ENCODE measurements around the gene GREM1. TPM values are rescaled to one million over a fixed set of nuclear protein-coding genes. Genes with fewer than 3 reads are reported as not detected.
A peak's percentile ranks its signal among the peaks of the same experiment; 100 is the strongest.

The GREM1 gene
- total RNA-seq, 1 experiment from 2014 or later, result not detected

- DNase-seq (ENCODE audit: low spot score), result no peak
These were observed 13.2 kb downstream of the GREM1 start for GRCh38 chr15:32730677-32731654.

DNA sequence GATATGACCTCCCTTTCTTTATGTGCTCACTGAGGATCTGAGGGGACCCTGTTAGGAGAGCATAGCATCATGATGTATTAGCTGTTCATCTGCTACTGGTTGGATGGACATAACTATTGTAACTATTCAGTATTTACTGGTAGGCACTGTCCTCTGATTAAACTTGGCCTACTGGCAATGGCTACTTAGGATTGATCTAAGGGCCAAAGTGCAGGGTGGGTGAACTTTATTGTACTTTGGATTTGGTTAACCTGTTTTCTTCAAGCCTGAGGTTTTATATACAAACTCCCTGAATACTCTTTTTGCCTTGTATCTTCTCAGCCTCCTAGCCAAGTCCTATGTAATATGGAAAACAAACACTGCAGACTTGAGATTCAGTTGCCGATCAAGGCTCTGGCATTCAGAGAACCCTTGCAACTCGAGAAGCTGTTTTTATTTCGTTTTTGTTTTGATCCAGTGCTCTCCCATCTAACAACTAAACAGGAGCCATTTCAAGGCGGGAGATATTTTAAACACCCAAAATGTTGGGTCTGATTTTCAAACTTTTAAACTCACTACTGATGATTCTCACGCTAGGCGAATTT, 14.9 kb downstream of the GREM1 start:
- DNase-seq (ENCODE audit: low spot score), result no peak

GRCh38 chr15:32733281-32733680, 15.5 kb downstream of the GREM1 start:
- peak; percentile 27 for DNase-seq (ENCODE audit: low spot score)

DNA sequence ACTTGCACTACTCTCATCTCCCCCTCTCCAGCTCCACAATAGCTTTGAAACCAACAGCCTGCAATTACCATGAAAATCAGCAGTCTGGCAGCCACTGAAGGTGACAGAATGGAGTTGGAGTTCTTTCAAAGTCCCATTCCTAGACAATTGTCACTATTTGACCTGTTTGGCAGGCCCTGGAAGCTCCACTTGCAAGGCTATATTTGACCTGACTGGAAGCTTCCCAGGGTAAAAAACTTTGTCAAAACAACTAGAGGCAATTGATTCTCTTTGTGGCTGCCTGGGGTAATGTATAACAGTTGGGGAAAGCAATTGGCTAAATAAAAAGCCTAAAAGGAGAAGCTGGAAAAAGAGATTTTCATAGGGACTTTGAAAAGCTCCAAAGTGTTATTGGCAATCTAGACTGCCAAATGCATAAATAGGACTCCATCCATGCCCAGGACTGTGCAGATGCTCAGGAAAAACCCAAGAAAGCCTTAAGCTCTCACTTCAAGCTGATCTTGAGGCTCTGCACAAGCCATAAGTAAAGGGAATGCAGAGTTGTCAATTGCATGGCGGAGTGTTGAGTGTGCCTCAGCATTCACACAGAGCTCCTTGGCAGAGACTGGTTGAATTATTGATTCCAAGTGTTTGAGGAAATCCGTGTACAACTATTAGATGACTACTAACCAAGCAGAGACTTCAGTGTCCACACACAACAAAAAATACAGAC, 18.3 kb downstream of the GREM1 start:
- DNase-seq (ENCODE audit: low spot score), result no peak

DNA sequence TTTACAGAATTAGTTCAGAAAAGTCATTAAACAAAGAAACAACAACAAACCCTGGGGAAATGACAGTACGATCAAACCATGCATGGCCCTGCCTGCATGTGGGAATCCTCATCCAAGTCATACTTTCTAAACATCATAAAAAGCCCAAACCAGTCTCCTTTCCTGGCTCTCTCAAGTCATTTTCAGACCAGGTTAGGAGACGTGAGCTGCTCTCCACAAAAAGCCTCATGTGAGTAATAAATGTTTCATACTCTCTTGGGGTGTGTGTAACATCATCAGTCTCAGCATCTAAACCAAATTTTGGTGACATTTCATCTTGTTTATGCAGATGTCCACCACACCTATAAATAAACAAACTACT, 18.9 kb downstream of the GREM1 start:
- DNase-seq (ENCODE audit: low spot score), result no peak

GRCh38 chr15:32737304-32737703, 19.5 kb downstream of the GREM1 start:
- no peak for DNase-seq (ENCODE audit: low spot score)

DNA sequence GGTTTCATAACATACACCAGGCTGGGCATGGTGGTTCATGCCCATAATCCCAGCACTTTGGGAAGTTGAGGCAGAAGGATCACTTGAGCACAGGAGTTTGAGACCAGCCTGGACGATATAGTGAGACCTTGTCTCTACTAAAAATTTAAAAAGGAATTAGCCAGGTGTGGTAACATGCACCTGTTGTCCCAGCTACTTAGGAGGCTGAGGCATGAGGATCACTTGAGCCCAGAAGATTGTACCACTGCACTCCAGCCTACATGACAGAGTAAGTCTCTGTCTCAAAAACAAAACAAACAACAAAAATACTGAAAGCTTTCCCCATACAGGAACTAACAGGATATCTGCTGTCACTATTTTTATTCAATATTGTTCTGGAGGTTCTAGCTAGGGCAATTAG, 20.9 kb downstream of the GREM1 start:
- no peak for DNase-seq (ENCODE audit: low spot score)

GRCh38 chr15:32739522-32740063, 21.8 kb downstream of the GREM1 start:
- DNase-seq (ENCODE audit: low spot score), result no peak

GRCh38 chr15:32743411-32744140, 25.8 kb downstream of the GREM1 start:
- DNase-seq (ENCODE audit: low spot score), result no peak

GRCh38 chr15:32746116-32746857, 28.5 kb downstream of the GREM1 start:
- DNase-seq (ENCODE audit: low spot score), result no peak

DNA sequence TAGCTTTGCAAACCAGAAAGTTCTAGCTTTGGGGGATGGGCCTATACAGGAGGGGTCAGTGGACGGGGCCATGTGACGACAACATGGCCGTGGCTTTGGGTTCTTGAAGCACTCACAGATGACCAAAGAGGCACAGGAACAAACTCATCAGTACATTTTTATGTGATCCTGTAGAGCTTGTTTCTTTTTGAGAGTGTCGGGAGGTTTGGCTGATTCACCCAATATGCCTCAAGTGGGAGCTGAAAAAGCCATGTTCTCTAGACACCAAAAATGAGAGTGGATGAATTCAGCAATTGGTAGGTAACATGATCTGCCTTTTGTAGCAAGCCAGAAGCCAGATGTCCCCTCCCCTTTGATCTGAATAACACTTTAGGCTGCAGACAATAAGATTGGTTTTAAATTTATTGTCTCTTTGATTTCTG, 30.1 kb downstream of the GREM1 start:
- DNase-seq (ENCODE audit: low spot score), result no peak

DNA sequence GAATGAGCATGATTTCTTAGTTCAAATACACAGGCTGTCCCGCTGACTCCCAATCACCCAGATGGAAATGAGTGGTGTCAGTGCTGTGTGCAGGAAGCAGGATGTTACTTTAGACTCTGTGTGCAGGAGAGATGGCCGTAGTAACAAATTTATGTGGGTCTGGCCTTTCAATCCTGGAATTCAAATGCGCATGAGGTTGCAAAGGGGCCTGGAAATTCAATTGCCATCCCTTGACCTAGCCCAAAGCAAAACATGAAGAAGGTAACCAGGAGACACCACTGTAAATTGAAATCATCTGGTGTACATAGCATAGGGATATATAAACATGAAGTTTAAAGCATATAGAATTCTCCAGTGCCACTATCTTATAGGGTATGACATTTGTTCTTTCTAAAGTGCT, 33.2 kb downstream of the GREM1 start:
- no peak for DNase-seq (ENCODE audit: low spot score)

DNA sequence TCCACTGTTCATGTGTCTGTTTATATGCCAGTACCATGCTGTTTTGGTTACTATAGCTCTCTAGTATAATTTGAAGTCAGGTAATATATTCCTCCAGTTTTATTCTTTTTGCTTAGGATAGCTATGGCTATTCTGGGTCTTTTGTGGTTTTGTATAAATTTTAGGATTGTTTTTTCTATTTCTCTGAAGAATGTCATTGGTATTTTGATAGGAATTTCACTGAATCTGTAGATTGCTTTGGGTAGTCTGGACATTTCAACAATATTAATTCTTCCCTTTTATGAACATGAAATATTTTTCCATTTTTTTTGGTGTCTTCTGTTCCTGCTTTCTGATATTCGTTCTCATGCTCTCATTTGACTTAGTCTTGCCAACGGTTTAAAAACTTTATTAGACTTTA, 39.6 kb downstream of the GREM1 start:
- DNase-seq (ENCODE audit: low spot score), result no peak

- DNase-seq (ENCODE audit: low spot score), result no peak
These were observed 45.5 kb downstream of the GREM1 start for GRCh38 chr15:32763295-32763694.

- no peak for DNase-seq (ENCODE audit: low spot score)
These were observed 47.4 kb downstream of the GREM1 start for GRCh38 chr15:32765236-32765635.

- no peak for DNase-seq (ENCODE audit: low spot score)
These were observed 48.3 kb downstream of the GREM1 start for GRCh38 chr15:32766101-32766500.

- no peak for DNase-seq (ENCODE audit: low spot score)
These were observed 49.4 kb downstream of the GREM1 start for GRCh38 chr15:32767236-32767635.

- DNase-seq (ENCODE audit: low spot score), result peak; percentile 69
These were observed 56.2 kb downstream of the GREM1 start for GRCh38 chr15:32774022-32774421.

- no peak for DNase-seq (ENCODE audit: low spot score)
These were observed 57.3 kb downstream of the GREM1 start for GRCh38 chr15:32775103-32775502.

GRCh38 chr15:32778391-32779176, 60.8 kb downstream of the GREM1 start:
- DNase-seq (ENCODE audit: low spot score), result no peak

All from H4 (cell line).